A673 (cell line): ENCODE results near the gene MEIKIN. TPM values are rescaled to one million over a fixed set of nuclear protein-coding genes. Genes with fewer than 3 reads are reported as not detected.

Experiments used
- BruUV-seq: library from RNA; stranded (reverse); fragments of 400-500 nt; replicated peaks from 2 replicates; lab custom pipeline; 2021; lab: Mats Ljungman, UMichigan
- CTCF ChIA-PET: fragments of 300-600 bp; sonication (Branson Sonifier 250); formaldehyde crosslinking; loops from one replicate; lab custom pipeline; 2022; ENCODE audit warnings: antibody characterized with exemption; lab: Charles Lee
- POLR2A ChIA-PET: fragments of 300-600 bp; sonication (Branson Sonifier 250); formaldehyde crosslinking; loops from one replicate; lab custom pipeline; 2022; ENCODE audit warnings: antibody characterized with exemption; ENCODE audit not compliant: low non-redundant PET; lab: Charles Lee
- DNase-seq: peaks from one replicate; pipeline ENCODE4 v3.0.0-alpha.2; 2015; ENCODE audit warnings: low spot score
- H3K27ac ChIP-seq: fragments of 200-600 bp; sonication (generic); 2 replicates; pipeline ENCODE4 v1.5.1; 2016; ENCODE audit warnings: mixed run types, low read depth, mild to moderate bottlenecking, mixed read lengths, antibody characterized with exemption, low read length; ENCODE audit not compliant: poor library complexity, severe bottlenecking
- H3K27me3 ChIP-seq: fragments of 200-600 bp; sonication (generic); replicated peaks from 2 replicates; pipeline ENCODE4 v1.6.1; 2017; ENCODE audit warnings: mixed run types, low read depth, mild to moderate bottlenecking, mixed read lengths, antibody characterized with exemption, low read length; ENCODE audit not compliant: insufficient read depth, poor library complexity
- H3K36me3 ChIP-seq: fragments of 200-600 bp; sonication (generic); 2 replicates; pipeline ENCODE4 v1.6.1; 2016; ENCODE audit warnings: mixed run types, mild to moderate bottlenecking, mixed read lengths, antibody characterized with exemption, low read length; ENCODE audit not compliant: insufficient read depth, poor library complexity, severe bottlenecking
- H3K4me1 ChIP-seq: fragments of 200-600 bp; sonication (generic); 2 replicates; pipeline ENCODE4 v1.6.1; 2017; ENCODE audit warnings: mixed run types, mild to moderate bottlenecking, mixed read lengths, antibody characterized with exemption, low read length; ENCODE audit not compliant: insufficient read depth, poor library complexity, severe bottlenecking
- H3K4me3 ChIP-seq: fragments of 200-600 bp; sonication (generic); 2 replicates; pipeline ENCODE4 v1.5.1; 2016; ENCODE audit warnings: low read depth, mixed run types, mild to moderate bottlenecking, mixed read lengths, low read length; ENCODE audit not compliant: poor library complexity, severe bottlenecking
- H3K9me3 ChIP-seq: fragments of 200-600 bp; sonication (generic); 2 replicates; pipeline ENCODE4 v1.6.1; 2016; ENCODE audit warnings: mixed run types, low read depth, mild to moderate bottlenecking, mixed read lengths, antibody characterized with exemption, low read length; ENCODE audit not compliant: poor library complexity, severe bottlenecking
- CTCF ChIP-seq: fragments of 300-800, 200-600 bp; sonication (generic); conservative IDR thresholded peaks from 2 replicates; pipeline ENCODE4 v1.5.1; 2017; ENCODE audit warnings: low read depth, mild to moderate bottlenecking, antibody characterized with exemption, low read length, moderate library complexity, mixed read lengths
- EZH2 ChIP-seq: fragments of 200-600 bp; sonication (generic); IDR thresholded peaks from 2 replicates; pipeline ENCODE4 v1.6.1; 2017; ENCODE audit warnings: borderline replicate concordance, low read depth, mild to moderate bottlenecking, mixed read lengths, antibody characterized with exemption, low read length; ENCODE audit not compliant: poor library complexity, severe bottlenecking
- intact Hi-C: fragments of 100-400 bp; cut with micrococcal nuclease; formaldehyde crosslinking; loops from one replicate; pipeline ENCODE4 v1.10.0; 2022; ENCODE audit not compliant: unreplicated experiment
- total RNA-seq: library from RNA; stranded (reverse); gene quantifications from 2 replicates; pipeline ENCODE4 v1.2.3, GENCODE V29; 2021

Gene MEIKIN
- total RNA-seq, 1 experiment from 2014 or later, result not detected

GRCh38 chr5:131792896-131793295 is 152.6 kb downstream of the MEIKIN start:
- no peak for DNase-seq
- H3K4me1 ChIP-seq, result peaks cover 12% of the 10 kb centered on the region
- intact Hi-C loops, result no loop called here
- no TSS peak for BruUV-seq
- no peak overlapping the region for H3K4me3 ChIP-seq
- H3K9me3 ChIP-seq, result no peaks in the 10 kb centered on the region
- ChIA-PET POLR2A (no interaction called here), CTCF (no interaction called here)
- no peaks in the 10 kb centered on the region for H3K27me3 ChIP-seq
- H3K27ac ChIP-seq, result no peak overlapping the region
- H3K36me3 ChIP-seq, result no peaks in the 10 kb centered on the region
- TF ChIP-seq CTCF (no peak), EZH2 (no peak)

GRCh38 chr5:131791866-131792265 is 153.6 kb downstream of the MEIKIN start:
- Histone ChIP-seq H3K9me3 (no peaks in the 10 kb centered on the region), H3K27me3 (no peaks in the 10 kb centered on the region), H3K27ac (no peak overlapping the region), H3K36me3 (no peaks in the 10 kb centered on the region), H3K4me1 (peaks cover 6% of the 10 kb centered on the region), H3K4me3 (no peak overlapping the region)
- intact Hi-C loops, result no loop called here
- no peak for DNase-seq
- BruUV-seq, result no TSS peak
- ChIA-PET CTCF (no interaction called here), POLR2A (no interaction called here)
- TF ChIP-seq CTCF, result no peak
- no peak for TF ChIP-seq EZH2

GRCh38 chr5:131790550-131790949 is 154.9 kb downstream of the MEIKIN start:
- Histone ChIP-seq H3K4me3 (no peak overlapping the region), H3K27me3 (no peaks in the 10 kb centered on the region), H3K27ac (no peak overlapping the region), H3K4me1 (peaks cover 4% of the 10 kb centered on the region), H3K36me3 (no peaks in the 10 kb centered on the region), H3K9me3 (no peaks in the 10 kb centered on the region)
- intact Hi-C loops, result no loop called here
- TF ChIP-seq CTCF (no peak), EZH2 (no peak)
- no peak for DNase-seq
- BruUV-seq, result no TSS peak
- ChIA-PET POLR2A (no interaction called here), CTCF (no interaction called here)
